Retina (tissue), 1 donor: Measurements from ENCODE around the gene ARG2.

Experiments
- DNase-seq: peaks from one replicate; pipeline ENCODE4 v3.0.0-alpha.2; 2016

The ARG2 gene

DNA sequence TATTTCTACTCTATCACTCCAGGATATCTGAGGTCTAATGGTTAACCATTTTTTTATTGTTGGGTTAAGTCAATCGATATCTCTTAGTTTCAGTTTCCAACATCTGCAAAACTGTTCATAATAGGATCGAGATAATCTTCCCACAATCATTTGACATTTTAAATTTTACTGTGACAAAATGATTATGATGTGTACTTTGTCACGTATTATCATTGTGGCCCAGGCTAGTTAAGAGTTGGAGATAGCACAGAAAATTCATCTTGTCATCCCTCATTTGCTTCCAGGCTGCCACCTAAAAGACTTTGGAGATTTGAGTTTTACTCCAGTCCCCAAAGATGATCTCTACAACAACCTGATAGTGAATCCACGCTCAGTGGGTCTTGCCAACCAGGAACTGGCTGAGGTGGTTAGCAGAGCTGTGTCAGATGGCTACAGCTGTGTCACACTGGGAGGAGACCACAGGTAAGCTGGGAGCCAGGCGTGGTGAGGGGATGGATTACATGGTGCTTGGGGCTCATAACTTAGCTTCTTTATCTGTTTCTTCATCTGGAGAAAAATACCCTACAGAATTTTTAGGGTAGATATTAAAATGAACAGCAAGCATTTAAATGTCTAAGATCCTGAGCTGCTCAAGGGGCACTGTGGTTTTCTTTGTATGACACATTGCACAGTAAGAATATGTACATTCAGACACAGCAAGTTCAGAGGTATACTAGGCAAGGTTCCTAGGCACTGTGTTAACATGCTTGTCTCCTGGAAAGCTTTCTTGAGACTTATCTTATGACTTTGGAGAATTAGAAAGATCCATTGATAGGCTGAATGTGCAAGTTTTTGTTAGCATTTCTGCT is 22.4 kb downstream of the ARG2 start:
- DNase-seq, result no peak

DNA sequence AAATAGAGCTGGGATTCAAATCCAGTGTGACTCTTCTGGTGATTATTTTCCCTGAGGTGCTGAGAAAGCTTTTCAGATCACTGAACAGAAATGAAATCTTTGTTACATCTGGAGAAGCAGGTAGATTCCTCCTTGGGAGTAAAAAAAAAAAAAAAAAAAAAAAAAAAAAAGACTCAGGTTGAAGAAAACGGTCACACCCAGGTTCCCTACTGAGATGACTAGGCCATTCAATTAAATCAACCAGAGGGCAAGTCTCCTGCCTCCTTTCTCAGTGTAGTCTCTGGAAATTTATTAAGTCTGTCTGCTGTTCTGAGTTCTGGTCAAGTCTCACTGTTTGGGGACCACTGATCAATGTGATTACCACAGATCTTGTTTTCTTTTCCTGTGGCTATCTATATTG is 24.0 kb downstream of the ARG2 start:
- no peak for DNase-seq

DNA sequence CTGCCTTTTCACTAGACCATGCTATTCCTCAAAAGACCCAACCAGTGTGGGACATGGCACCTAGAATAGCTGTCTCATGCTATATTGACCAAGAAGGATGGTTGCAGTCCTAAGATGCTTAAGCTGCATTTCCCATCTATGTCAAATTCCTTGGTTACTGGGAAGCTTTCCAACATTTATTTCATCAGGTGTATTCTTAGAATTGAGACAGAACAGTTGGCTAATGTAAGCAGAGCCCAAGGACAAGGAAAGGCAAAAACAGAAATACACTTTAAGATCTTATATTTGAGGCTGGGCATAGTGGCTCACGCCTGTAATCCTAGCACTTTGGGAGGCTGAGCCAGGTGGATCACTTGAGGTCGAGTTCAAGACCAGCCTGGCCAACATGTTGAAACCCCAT is 24.7 kb downstream of the ARG2 start:
- DNase-seq, result no peak

DNA sequence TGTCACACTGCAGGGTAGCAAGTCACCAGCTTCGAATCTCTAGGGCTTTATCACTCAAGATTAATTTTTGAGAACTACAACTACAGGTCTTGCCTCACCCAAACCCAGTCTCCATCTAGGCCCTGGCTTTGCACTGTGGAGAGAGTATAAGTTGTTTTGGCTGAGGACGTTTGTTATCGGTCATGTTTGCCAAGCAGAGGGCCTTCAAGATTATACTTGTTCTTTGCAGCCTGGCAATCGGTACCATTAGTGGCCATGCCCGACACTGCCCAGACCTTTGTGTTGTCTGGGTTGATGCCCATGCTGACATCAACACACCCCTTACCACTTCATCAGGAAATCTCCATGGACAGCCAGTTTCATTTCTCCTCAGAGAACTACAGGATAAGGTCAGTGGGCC is 25.7 kb downstream of the ARG2 start:
- DNase-seq, result no peak

- no peak for DNase-seq
Measured at GRCh38 chr14:67646131-67646530, 26.4 kb downstream of the ARG2 start.

DNA sequence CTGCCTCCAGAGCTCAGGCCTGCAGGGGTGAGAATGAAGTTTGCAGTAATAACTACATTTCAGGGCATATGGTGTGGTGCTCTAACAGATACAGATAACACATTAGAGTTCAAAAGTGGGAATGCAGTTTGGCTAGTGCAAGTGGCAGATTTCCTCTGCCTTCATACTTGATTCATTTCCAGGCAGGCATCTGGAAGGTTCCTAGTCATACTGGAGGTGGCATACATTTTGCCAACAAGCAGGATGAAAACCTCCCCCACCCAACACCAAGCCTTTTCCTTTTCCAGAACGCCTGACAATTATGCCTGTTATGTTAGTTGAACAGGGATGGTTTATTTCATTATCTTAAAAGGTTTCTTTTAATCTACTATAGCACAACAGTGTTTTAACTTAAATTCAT is 30.4 kb downstream of the ARG2 start:
- no peak for DNase-seq

DNA sequence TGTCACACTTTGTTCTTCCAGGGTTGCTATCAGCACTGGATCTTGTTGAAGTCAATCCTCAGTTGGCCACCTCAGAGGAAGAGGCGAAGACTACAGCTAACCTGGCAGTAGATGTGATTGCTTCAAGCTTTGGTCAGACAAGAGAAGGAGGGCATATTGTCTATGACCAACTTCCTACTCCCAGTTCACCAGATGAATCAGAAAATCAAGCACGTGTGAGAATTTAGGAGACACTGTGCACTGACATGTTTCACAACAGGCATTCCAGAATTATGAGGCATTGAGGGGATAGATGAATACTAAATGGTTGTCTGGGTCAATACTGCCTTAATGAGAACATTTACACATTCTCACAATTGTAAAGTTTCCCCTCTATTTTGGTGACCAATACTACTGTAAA is 31.0 kb downstream of the ARG2 start:
- no peak for DNase-seq

DNA sequence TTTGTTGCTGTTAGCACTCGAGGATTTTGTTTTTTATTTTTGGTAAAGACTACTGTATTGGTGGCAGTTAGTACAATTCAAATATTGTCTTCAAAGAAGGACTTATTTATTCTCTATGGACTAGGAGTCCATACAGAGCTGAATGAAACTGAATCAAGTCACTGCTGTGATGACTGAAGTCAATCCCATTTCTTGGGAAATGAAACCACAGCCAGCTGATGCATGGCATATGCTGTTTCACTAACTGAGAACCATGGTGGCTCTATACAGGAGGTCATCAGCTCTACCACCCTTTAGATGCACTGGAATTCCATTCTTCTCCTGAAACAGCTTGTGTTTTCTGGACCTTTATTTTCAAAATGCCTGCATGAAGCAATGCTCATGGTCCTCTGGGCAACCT is 32.5 kb downstream of the ARG2 start:
- no peak for DNase-seq

GRCh38 chr14:67653651-67654280 is 34.0 kb downstream of the ARG2 start:
- peak; percentile 13 for DNase-seq

- DNase-seq, result no peak
Measured at GRCh38 chr14:67663633-67664032, 43.9 kb downstream of the ARG2 start.

DNA sequence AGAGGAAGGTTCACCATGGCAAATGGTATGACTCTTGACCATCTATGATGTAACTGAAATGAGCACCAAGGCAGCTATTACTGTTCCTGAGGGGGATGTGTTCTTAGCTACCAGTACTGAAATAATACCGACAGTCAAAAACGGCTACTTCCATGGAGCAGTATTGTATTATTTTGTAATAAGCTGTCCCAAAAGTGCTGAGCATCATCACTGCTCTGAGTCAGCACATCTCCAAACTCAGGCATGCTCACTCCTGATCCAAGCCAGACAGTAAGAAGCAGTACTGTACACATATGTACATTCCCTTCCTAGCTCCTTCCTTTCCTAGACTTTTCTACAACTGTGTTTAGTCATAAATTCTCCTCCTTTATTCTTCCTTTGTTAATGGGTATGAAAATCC is 46.1 kb downstream of the ARG2 start:
- no peak for DNase-seq

- DNase-seq, result peak; percentile 35
Measured at GRCh38 chr14:67666750-67667449, 47.2 kb downstream of the ARG2 start.

- DNase-seq, result no peak
Measured at GRCh38 chr14:67668559-67668958, 48.8 kb downstream of the ARG2 start.

DNA sequence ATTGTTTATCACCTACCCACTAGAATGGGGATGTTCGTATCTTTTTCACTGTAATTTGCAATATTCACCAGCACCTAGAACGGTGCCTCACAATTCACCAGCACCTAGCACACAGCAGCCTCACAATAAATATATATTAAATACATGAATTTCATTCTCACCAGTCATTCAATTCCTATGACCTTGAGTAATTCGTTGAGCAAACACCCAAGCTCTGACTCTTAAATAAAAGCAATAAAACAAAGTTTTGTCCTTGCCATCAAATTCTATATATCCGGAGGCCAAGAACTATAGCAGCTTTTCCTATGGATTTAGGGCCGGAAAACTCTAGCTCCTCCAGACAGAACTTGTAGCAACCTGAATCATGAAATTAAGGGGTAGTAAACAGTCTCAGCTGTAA is 53.7 kb downstream of the ARG2 start:
- DNase-seq, result no peak

DNA sequence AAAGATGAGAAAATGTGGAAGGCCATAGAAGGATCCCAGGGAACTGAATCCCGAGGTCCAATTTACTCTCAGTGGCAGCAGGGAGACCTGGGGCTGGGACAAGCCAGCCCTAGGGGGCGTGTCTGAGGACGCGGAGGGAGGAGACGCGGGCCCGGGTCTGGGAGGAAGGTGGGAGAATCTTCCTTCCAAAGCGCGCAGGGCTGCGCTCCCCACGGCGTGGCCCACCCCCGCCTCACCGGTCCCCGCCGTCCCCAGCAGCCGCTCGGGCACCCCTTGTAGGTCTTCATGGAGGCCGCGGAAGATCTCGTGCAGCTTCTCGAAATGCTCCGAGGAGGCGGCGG is 54.4 kb downstream of the ARG2 start:
- no peak for DNase-seq

- DNase-seq, result peak; percentile 100
Measured at GRCh38 chr14:67674480-67675218, 54.9 kb downstream of the ARG2 start, which contains the start of gene VTI1B. Gene VTI1B, minus strand, starts transcription at chr14:67674632. Its CDS starts 143 bp downstream, at chr14:67674489.

GRCh38 chr14:67675219-67675582 is 55.5 kb downstream of the ARG2 start:
- no peak for DNase-seq

- DNase-seq, result no peak
Measured at GRCh38 chr14:67679006-67679405, 59.3 kb downstream of the ARG2 start.

DNA sequence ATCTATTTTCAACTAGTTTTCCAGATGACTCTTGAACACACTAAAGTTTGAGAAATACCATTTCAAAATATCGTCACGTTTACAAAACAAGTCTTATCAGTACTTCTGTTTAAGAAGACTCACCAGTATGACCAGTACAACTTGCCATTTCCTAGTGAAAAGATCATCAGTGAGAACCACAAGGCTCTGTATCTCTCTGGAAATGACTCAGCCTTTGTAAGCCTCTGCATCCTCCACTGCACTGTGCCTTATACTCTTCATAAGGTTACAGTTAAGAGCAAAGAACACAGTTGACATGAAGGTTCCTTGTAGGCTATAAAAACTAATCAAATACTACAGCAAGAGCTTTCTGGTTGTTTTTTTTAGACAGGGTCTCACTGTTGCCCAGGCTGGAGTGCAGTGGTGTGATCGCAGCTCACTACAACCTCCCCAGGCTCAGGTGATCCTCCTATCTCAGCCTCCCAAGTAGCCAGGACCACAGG is 60.4 kb downstream of the ARG2 start:
- no peak for DNase-seq

DNA sequence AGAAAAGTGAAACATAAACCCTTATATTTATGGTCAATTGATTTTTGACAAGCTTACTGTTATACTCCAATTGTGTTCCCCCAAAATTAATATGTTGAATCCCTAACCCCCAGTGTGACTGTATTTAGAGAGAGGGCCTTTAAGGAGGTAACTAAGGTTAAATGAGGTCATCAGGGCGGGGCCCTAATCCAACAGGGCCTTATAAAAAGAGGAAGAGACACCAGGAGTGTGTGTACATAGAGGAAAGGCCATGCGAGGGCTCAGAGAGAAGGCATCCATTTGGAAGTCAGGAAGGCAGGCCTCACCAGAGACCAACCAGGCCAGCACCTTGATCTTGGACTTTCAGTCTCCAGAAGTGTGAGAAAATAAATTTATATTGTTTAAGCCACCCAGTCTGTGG is 61.2 kb downstream of the ARG2 start:
- DNase-seq, result no peak

DNA sequence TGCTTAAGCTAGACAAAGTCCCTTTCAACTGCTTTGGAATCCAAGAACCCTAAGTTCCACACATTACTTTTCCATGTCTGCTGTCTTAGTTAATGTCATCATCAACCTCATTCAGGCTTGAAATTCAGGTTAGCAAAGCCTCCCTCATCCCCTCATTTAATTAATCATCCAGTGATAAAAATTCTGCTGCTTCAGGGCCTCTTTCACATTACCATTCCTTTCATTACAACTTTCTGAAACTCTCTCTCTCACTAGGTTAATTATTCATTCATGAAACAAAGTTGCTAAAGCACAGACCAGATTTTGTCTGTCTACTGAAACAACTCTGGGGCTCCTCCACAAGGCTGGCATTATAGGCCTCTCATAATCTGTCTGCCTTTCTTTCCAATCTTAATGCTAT is 64.1 kb downstream of the ARG2 start:
- no peak for DNase-seq

- no peak for DNase-seq
Measured at GRCh38 chr14:67690011-67690410, 70.3 kb downstream of the ARG2 start.

- DNase-seq, result no peak
Measured at GRCh38 chr14:67694791-67695393, 75.2 kb downstream of the ARG2 start.
